ENCODE results near the gene EVC.

The EVC gene

DNA sequence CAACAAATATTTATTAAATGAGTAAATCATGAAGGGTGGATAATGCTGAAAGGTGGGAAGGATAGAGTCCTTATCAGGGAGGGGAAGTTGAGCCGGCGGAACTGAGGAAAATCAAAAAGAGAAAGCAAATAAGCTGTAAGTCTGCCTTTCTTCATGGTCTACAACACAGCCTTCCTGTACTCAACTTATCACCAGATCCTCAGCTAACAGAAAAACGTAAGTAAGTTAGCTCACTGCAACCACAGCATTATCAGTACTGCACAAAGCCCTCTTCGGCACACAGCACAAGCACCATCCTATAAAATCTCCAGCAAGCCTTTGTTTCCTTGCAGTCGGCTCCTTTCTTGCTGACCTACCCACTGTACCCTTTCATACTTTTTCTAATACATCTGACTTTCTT lies 111.6 kb downstream of the EVC start:
- no peak overlapping the region for H3K4me3 ChIP-seq (ENCODE audit: low read depth, low read length)
- no peaks in the 10 kb centered on the region for H3K27me3 ChIP-seq
- peaks cover 85% of the 10 kb centered on the region for H3K36me3 ChIP-seq
- no peaks in the 10 kb centered on the region for H3K4me1 ChIP-seq
- no peak for DNase-seq
- H3K9me3 ChIP-seq, result no peaks in the 10 kb centered on the region
- TF ChIP-seq, protein P1, sequence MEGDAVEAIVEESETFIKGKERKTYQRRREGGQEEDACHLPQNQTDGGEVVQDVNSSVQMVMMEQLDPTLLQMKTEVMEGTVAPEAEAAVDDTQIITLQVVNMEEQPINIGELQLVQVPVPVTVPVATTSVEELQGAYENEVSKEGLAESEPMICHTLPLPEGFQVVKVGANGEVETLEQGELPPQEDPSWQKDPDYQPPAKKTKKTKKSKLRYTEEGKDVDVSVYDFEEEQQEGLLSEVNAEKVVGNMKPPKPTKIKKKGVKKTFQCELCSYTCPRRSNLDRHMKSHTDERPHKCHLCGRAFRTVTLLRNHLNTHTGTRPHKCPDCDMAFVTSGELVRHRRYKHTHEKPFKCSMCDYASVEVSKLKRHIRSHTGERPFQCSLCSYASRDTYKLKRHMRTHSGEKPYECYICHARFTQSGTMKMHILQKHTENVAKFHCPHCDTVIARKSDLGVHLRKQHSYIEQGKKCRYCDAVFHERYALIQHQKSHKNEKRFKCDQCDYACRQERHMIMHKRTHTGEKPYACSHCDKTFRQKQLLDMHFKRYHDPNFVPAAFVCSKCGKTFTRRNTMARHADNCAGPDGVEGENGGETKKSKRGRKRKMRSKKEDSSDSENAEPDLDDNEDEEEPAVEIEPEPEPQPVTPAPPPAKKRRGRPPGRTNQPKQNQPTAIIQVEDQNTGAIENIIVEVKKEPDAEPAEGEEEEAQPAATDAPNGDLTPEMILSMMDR (IDR thresholded peaks at IDR 0.05; ENCODE audit: low read depth, low read length), result no peak

DNA sequence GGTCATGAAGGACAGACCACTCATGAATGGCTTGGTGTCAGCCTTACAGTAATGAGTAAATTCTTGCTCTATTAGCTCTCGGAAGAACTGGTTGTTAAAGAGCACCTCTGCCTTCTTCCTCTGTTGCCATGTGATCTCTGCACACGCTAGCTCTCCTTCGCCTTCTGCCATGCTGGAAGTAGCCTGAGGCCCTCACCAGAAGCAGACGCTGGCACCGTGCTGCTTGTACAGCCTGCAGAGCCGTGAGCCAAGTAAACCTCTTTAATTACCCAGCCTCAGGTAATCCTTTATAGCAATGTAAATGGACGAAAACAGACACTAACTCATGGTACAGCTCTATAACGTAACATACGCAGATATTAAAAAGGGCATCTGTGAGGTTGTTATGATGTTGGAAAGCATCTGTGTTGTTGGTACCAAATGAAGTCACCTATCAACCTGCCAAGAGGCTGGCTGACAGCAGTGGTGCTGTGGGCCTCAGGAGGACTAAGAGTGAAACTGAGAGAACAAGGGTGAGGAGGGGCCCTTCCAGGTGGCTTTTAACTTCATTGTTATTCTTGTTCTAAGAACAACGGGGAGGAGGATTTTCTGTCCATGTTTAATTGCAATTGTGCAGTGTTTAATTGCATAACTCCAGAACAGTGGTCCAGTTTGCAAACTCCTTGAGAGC lies 112.7 kb downstream of the EVC start:
- H3K4me3 ChIP-seq (ENCODE audit: low read depth, low read length), result no peak overlapping the region
- H3K27me3 ChIP-seq, result no peaks in the 10 kb centered on the region
- H3K4me1 ChIP-seq, result no peaks in the 10 kb centered on the region
- no peak for DNase-seq
- TF ChIP-seq, protein P1 (IDR thresholded peaks at IDR 0.05; ENCODE audit: low read depth, low read length), result no peak
- no peaks in the 10 kb centered on the region for H3K9me3 ChIP-seq
- H3K36me3 ChIP-seq, result peaks cover 91% of the 10 kb centered on the region

DNA sequence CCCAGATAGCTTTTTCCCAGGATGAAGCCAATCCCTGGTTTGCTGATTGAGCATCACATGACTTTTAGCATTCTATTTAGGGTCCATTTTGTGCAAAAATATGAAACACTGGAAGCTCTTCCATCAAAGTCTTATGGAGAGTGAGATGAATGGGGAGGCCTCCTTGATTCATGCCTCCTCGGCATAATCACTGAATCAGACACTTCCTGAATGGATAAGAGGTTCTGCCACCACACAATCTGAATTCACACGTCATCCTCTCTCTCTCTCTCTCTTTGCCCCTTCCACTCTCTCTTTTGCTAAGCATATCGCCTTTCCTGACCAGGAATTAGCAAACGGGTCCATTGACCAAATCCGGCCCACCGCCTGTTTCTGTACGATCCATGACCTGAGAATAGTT lies 113.2 kb downstream of the EVC start:
- Histone ChIP-seq H3K36me3 (peaks cover 91% of the 10 kb centered on the region), H3K4me1 (no peaks in the 10 kb centered on the region), H3K9me3 (no peaks in the 10 kb centered on the region), H3K4me3 (ENCODE audit: low read depth, low read length) (no peak overlapping the region), H3K27me3 (no peaks in the 10 kb centered on the region)
- no peak for DNase-seq
- TF ChIP-seq, protein P1 (IDR thresholded peaks at IDR 0.05; ENCODE audit: low read depth, low read length), result no peak

DNA sequence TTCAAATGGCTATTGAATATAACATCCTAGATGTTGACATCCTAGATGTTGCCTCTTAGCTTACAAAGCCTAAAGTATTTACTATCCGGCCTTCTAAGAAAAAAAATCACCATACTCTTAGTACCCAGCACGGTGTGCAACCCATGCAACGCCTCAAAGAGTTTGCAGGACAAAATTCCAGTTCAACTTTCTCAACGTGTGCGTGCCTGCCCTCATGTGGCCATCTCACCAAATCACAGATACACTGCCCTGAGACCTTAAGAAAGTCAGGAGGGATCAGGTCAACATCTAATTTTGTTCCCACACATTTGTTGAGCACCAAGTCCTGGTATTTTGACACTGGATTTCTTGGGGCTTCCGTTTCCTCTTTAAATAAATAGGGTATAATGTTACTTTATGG lies 113.6 kb downstream of the EVC start:
- Histone ChIP-seq H3K36me3 (peaks cover 88% of the 10 kb centered on the region), H3K9me3 (no peaks in the 10 kb centered on the region), H3K4me1 (no peaks in the 10 kb centered on the region), H3K4me3 (ENCODE audit: low read depth, low read length) (no peak overlapping the region), H3K27me3 (no peaks in the 10 kb centered on the region)
- no peak for DNase-seq
- TF ChIP-seq, protein P1 (IDR thresholded peaks at IDR 0.05; ENCODE audit: low read depth, low read length), result peak; percentile 71

DNA sequence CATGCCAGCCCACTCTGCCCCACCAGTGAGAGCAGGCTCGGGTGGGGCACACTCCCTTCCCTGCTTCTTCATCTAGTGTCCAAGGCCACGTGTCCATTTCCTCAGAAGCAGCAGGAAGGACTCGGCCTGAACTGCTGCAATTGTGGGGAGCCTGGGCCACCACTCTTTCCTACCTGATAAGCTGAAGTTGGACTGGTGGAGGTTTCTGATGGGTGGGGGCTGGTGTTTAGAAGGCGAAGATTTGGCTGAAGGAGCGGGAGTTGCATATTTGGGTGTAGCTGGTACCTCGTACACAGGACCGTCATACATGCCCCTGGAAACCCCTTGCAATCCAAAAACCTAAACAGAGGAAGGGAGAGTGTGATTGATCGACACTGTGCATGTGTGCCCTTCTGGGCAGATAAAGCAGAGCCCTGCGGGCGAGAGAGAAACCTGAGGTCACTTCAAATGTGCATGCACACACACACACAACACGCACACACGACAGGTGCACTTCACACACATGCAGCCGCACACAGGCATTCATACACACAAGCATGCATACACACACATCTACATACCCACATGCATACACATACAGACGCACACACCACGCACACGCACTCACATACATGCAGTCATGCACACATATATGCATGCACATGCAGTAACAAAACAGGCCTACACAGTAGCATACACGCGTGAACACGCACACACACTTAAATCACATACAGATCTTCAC lies 114.5 kb downstream of the EVC start:
- DNase-seq, result no peak
- Histone ChIP-seq H3K27me3 (no peaks in the 10 kb centered on the region), H3K4me3 (ENCODE audit: low read depth, low read length) (no peak overlapping the region), H3K36me3 (peaks cover 85% of the 10 kb centered on the region), H3K4me1 (no peaks in the 10 kb centered on the region), H3K9me3 (no peaks in the 10 kb centered on the region)
- TF ChIP-seq, protein P1 (IDR thresholded peaks at IDR 0.05; ENCODE audit: low read depth, low read length), result no peak
